BLaER1 (cell line): ENCODE data around the gene RCAN2.
A peak's percentile ranks its signal among the peaks of the same experiment; 100 is the strongest.

Experiments used
- H3K27ac ChIP-seq: shearing (Covaris generic); formaldehyde crosslinking; 2 replicates; pipeline ENCODE4 v1.8.1; 2022
- H3K27me3 ChIP-seq: shearing (Covaris generic); formaldehyde crosslinking; 2 replicates; pipeline ENCODE4 v1.8.1; 2022
- H3K36me3 ChIP-seq: shearing (Covaris generic); formaldehyde crosslinking; 2 replicates; pipeline ENCODE4 v1.8.1; 2022
- H3K4me1 ChIP-seq: shearing (Covaris generic); formaldehyde crosslinking; 2 replicates; pipeline ENCODE4 v1.8.1; 2022
- H3K4me2 ChIP-seq: shearing (Covaris generic); formaldehyde crosslinking; 2 replicates; pipeline ENCODE4 v1.8.1; 2022
- H3K4me3 ChIP-seq: shearing (Covaris generic); formaldehyde crosslinking; 2 replicates; pipeline ENCODE4 v1.8.1; 2022
- H3K9ac ChIP-seq: shearing (Covaris generic); formaldehyde crosslinking; 2 replicates; pipeline ENCODE4 v1.8.1; 2022
- H3K9me3 ChIP-seq: shearing (Covaris generic); formaldehyde crosslinking; 2 replicates; pipeline ENCODE4 v1.8.1; 2022
- H4K20me1 ChIP-seq: shearing (Covaris generic); formaldehyde crosslinking; 2 replicates; pipeline ENCODE4 v1.8.1; 2022
- Cebpa-rat ChIP-seq: shearing (Covaris generic); IDR thresholded peaks from 2 replicates; pipeline ENCODE4 v1.8.1; 2022

The RCAN2 gene

DNA sequence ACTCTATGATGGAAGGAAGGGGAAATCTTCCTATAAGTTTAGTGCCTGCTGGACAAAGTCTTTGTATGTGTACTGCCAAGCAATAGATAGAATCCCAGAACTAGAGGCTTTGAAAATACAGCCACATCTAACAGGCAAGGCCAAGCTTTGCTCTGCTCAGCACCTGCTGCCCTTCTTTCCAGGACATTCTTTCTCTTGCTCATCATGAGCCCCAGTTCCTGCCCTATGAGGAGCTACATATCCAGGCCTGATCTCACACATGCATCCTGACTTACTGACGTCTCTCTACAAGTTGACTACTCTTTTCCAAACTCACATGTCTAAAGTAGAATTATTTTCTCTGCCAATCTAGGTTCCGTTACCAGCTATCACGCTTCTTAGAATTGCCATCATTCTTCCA lies 256.0 kb downstream of the RCAN2 start:
- no peak overlapping the region for H3K27ac ChIP-seq
- H3K4me2 ChIP-seq = peak overlapping the region; percentile 69
- no peak for TF ChIP-seq Cebpa-rat
- peaks cover 40% of the 10 kb centered on the region for H3K4me1 ChIP-seq
- H3K27me3 ChIP-seq = no peaks in the 10 kb centered on the region
- no peak overlapping the region for H3K4me3 ChIP-seq
- H4K20me1 ChIP-seq = no peaks in the 10 kb centered on the region
- no peaks in the 10 kb centered on the region for H3K36me3 ChIP-seq
- peaks cover 13% of the 10 kb centered on the region for H3K9me3 ChIP-seq
- no peak overlapping the region for H3K9ac ChIP-seq

DNA sequence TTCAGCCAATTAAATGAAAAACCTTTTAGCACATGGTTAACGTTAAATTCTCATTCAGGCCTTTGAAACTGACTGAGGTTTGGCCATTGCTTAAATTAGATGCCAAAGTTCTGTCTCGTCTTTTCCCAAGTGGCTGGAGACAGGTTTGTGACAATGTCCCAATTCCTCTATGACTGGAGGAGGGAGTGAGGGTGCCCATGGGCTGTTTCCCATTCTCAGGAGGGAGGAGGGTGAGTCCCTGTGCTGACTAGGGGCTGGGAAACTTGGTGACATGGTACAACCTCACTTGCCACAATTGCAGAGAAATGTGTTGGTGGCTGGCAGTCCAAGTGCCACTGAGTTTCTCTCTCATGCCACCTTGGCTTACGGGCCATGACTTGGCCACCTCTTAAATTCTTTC lies 256.5 kb downstream of the RCAN2 start:
- Histone ChIP-seq H3K9ac (no peak overlapping the region), H4K20me1 (no peaks in the 10 kb centered on the region), H3K27me3 (no peaks in the 10 kb centered on the region), H3K4me3 (no peak overlapping the region), H3K9me3 (peaks cover 17% of the 10 kb centered on the region), H3K4me1 (peaks cover 40% of the 10 kb centered on the region), H3K27ac (peak overlapping the region; percentile 69), H3K36me3 (no peaks in the 10 kb centered on the region), H3K4me2 (peak overlapping the region; percentile 69)
- no peak for TF ChIP-seq Cebpa-rat

- no peaks in the 10 kb centered on the region for H3K27me3 ChIP-seq
- H3K9me3 ChIP-seq = peaks cover 20% of the 10 kb centered on the region
- H3K9ac ChIP-seq = no peak overlapping the region
- H3K4me2 ChIP-seq = peak overlapping the region; percentile 69
- no peaks in the 10 kb centered on the region for H3K36me3 ChIP-seq
- peak overlapping the region; percentile 69 for H3K27ac ChIP-seq
- no peak overlapping the region for H3K4me3 ChIP-seq
- H4K20me1 ChIP-seq = no peaks in the 10 kb centered on the region
- peaks cover 40% of the 10 kb centered on the region for H3K4me1 ChIP-seq
- TF ChIP-seq Cebpa-rat = no peak
Observed at GRCh38 chr6:46234156-46234556, 257.1 kb downstream of the RCAN2 start.

GRCh38 chr6:46233129-46233528 lies 258.1 kb downstream of the RCAN2 start:
- TF ChIP-seq Cebpa-rat = no peak
- Histone ChIP-seq H3K4me2 (peak overlapping the region; percentile 69), H3K4me1 (peaks cover 40% of the 10 kb centered on the region), H4K20me1 (no peaks in the 10 kb centered on the region), H3K9me3 (peaks cover 23% of the 10 kb centered on the region), H3K4me3 (no peak overlapping the region), H3K27me3 (no peaks in the 10 kb centered on the region), H3K36me3 (no peaks in the 10 kb centered on the region), H3K27ac (peak overlapping the region; percentile 69), H3K9ac (no peak overlapping the region)

- Histone ChIP-seq H3K4me3 (no peak overlapping the region), H3K4me2 (no peak overlapping the region), H3K9me3 (no peaks in the 10 kb centered on the region), H4K20me1 (no peaks in the 10 kb centered on the region), H3K36me3 (no peaks in the 10 kb centered on the region), H3K27me3 (no peaks in the 10 kb centered on the region), H3K4me1 (peaks cover 34% of the 10 kb centered on the region), H3K9ac (no peak overlapping the region), H3K27ac (no peak overlapping the region)
- no peak for TF ChIP-seq Cebpa-rat
Observed at GRCh38 chr6:46222286-46222685, 269.0 kb downstream of the RCAN2 start.

DNA sequence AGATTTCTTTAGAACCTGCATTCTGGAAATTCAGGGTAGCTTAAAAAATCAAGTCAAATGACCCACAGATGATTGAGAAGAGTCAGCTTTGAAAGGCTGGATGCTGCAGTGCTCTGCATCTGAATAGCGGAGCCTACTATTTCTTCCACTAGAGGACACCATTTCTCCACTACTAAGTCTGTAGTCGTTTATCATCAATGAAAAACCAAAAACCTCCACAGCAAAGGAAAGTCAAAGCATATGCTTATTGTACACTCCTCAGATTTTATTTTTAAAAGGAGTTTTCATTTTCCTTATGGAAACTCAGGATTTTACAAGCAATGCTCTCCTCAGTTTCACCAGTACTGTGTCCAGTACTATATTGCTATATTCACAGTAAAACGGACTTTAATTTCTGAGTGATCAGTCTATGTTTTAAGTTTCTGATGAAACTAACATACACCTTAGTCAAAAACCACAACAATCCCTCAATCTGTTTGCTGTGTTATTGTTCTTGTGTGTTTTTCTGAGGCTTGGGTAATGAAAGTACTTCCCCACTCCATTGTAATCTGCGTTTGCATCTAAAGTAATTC lies 269.9 kb downstream of the RCAN2 start:
- Histone ChIP-seq H3K27ac (no peak overlapping the region), H4K20me1 (no peaks in the 10 kb centered on the region), H3K36me3 (no peaks in the 10 kb centered on the region), H3K27me3 (no peaks in the 10 kb centered on the region), H3K9ac (no peak overlapping the region), H3K4me1 (peaks cover 34% of the 10 kb centered on the region), H3K4me2 (no peak overlapping the region), H3K4me3 (no peak overlapping the region), H3K9me3 (no peaks in the 10 kb centered on the region)
- TF ChIP-seq Cebpa-rat = no peak

DNA sequence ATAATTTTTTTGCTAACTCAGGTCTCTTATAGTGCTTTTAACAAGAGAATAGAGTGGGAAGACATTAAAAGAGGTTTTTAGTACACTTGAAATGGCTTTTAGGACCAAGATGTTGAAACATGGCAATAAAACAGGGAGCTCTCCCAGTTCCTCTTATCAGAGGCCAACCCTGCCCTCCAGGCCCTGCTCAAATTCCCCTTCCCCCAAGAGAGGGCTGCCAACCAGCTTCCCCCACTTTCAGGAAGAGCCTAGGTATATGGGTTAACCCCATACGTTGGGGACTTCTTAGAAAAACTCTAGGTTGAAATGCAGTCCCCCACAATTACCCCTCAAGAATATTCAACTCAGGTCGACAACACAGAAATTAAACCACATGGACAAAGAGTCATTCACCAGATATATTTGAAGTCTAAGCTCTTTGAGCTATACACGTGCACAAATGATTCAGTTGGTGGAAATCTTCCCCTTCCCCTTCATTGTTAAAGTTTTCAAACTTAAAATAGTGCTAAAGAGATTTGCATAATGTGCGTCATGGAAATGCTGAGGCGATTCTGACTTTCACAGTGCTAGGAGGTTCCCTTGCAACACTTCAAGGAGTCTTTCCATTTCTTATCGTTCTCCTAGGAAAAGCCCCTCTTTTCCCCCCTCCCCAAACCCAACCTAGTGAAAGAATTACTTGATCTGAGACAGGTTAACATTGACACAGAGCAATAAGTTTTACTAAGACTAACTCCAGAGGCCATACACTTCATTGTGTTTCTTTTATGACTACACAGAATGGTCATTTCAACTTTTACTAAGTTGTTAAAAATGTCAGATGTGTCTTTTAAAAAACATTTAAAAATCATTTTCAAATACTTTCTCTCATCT lies 270.7 kb downstream of the RCAN2 start:
- Histone ChIP-seq H3K27me3 (no peaks in the 10 kb centered on the region), H4K20me1 (no peaks in the 10 kb centered on the region), H3K27ac (no peak overlapping the region), H3K4me2 (peak overlapping the region; percentile 51), H3K9me3 (no peaks in the 10 kb centered on the region), H3K4me1 (peaks cover 34% of the 10 kb centered on the region), H3K4me3 (no peak overlapping the region), H3K9ac (no peak overlapping the region), H3K36me3 (no peaks in the 10 kb centered on the region)
- TF ChIP-seq Cebpa-rat = no peak

DNA sequence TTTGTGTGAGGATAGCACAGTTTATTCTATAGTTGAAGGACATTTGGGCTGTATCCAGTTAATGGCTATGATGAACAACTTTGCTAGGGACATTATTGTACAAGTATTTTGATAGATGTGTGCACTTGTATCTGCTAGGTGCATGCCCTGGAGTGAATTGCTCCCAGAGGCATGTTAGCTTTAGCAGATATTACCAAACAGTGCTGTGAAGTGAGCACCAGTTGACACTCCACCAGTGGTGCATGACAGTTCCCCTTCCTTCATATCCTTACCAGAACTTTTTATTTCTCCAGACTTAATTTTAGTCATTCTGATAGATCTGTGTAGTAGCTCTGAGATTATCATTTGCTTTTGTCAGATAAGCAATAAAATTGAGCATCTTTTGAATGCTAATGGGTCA lies 271.6 kb downstream of the RCAN2 start:
- Histone ChIP-seq H3K4me2 (peak overlapping the region; percentile 51), H3K9ac (no peak overlapping the region), H3K36me3 (no peaks in the 10 kb centered on the region), H3K4me3 (no peak overlapping the region), H3K27ac (no peak overlapping the region), H3K27me3 (no peaks in the 10 kb centered on the region), H3K9me3 (no peaks in the 10 kb centered on the region), H3K4me1 (peaks cover 34% of the 10 kb centered on the region), H4K20me1 (no peaks in the 10 kb centered on the region)
- TF ChIP-seq Cebpa-rat = no peak

- Histone ChIP-seq H3K4me2 (0 out of 2 replicates have a peak overlapping the region, but pooled peaks have one; percentile 51), H3K27ac (no peak overlapping the region), H3K9me3 (no peaks in the 10 kb centered on the region)
Observed at GRCh38 chr6:46218457-46218856, 272.8 kb downstream of the RCAN2 start.

DNA sequence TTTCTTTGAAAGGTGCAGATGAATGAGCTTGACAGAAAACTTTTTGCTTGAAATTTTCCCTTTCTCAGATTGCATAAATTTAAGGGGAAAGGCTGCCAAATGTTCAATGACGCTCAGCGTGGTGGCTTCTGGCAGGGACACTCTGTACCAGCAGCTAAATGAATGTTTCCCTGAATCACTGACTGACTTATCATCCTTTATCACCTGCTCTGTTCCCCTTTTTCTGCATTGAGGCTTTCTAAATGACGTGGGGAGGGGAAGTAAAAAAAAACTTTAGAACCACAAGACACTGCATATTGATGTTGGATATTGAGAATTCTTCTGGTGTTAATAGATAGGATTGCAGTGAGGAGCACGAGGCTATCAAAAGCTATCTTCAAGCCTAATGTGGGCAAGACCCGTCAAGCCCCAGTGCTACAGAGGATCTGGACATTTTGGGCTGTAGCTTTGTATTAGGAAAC lies 273.5 kb downstream of the RCAN2 start:
- H3K9me3 ChIP-seq = no peaks in the 10 kb centered on the region
- no peaks in the 10 kb centered on the region for H3K36me3 ChIP-seq
- peaks cover 34% of the 10 kb centered on the region for H3K4me1 ChIP-seq
- no peak overlapping the region for H3K9ac ChIP-seq
- H3K4me3 ChIP-seq = no peak overlapping the region
- no peaks in the 10 kb centered on the region for H3K27me3 ChIP-seq
- TF ChIP-seq Cebpa-rat = no peak
- no peak overlapping the region for H3K4me2 ChIP-seq
- H3K27ac ChIP-seq = no peak overlapping the region
- no peaks in the 10 kb centered on the region for H4K20me1 ChIP-seq

More at GRCh38 chr6:46218457-46218856, 272.8 kb downstream of the RCAN2 start:
- no peak for TF ChIP-seq Cebpa-rat
- no peak overlapping the region for H3K4me3 ChIP-seq
- H3K36me3 ChIP-seq = no peaks in the 10 kb centered on the region
- no peaks in the 10 kb centered on the region for H3K27me3 ChIP-seq
- H3K4me1 ChIP-seq = peaks cover 34% of the 10 kb centered on the region
- no peaks in the 10 kb centered on the region for H4K20me1 ChIP-seq
- H3K9ac ChIP-seq = no peak overlapping the region
